Cerebellar cortex (tissue), 1 donor: ENCODE results near the gene FASTKD2.
"Not testable (repeated sequence)": the region's sequence is repeated elsewhere in the genome, so short reads cannot be mapped to it uniquely, and the experiment has no call there.

ENCODE experiments used
- DNase-seq: peaks from one replicate; pipeline ENCODE4 v3.0.0-alpha.2; 2015; ENCODE audit warnings: low spot score

FASTKD2 gene

GRCh38 chr2:206790311-206790935, 25.0 kb downstream of the FASTKD2 start:
- no peak for DNase-seq

GRCh38 chr2:206792645-206793044, 27.2 kb downstream of the FASTKD2 start:
- no peak for DNase-seq

GRCh38 chr2:206797376-206797775, 32.0 kb downstream of the FASTKD2 start:
- DNase-seq = no peak

- no peak for DNase-seq
Measured at GRCh38 chr2:206798000-206798399, 32.6 kb downstream of the FASTKD2 start.

GRCh38 chr2:206799083-206799482, 33.7 kb downstream of the FASTKD2 start:
- DNase-seq = no peak

GRCh38 chr2:206800506-206801417, 35.4 kb downstream of the FASTKD2 start:
- peak; percentile 91 for DNase-seq

GRCh38 chr2:206801418-206802189, 36.2 kb downstream of the FASTKD2 start:
- no peak for DNase-seq

- peak; percentile 50 for DNase-seq
Measured at GRCh38 chr2:206802654-206803514, 37.5 kb downstream of the FASTKD2 start.

- no peak for DNase-seq
Measured at GRCh38 chr2:206804326-206804725, 38.9 kb downstream of the FASTKD2 start.

GRCh38 chr2:206805887-206806607, 40.6 kb downstream of the FASTKD2 start:
- DNase-seq = no peak

- DNase-seq = not testable (repeated sequence)
Measured at GRCh38 chr2:206807624-206808023, 42.2 kb downstream of the FASTKD2 start.

- not testable (repeated sequence) for DNase-seq
Measured at GRCh38 chr2:206812471-206812870, 47.1 kb downstream of the FASTKD2 start.

- DNase-seq = no peak
Measured at GRCh38 chr2:206814498-206814897, 49.1 kb downstream of the FASTKD2 start.

GRCh38 chr2:206820807-206821206, 55.4 kb downstream of the FASTKD2 start:
- DNase-seq = no peak

- no peak for DNase-seq
Measured at GRCh38 chr2:206823178-206823577, 57.8 kb downstream of the FASTKD2 start.

GRCh38 chr2:206824087-206824618, 58.7 kb downstream of the FASTKD2 start:
- no peak for DNase-seq

- DNase-seq = no peak
Measured at GRCh38 chr2:206824993-206825392, 59.6 kb downstream of the FASTKD2 start.

GRCh38 chr2:206831442-206831995, 66.1 kb downstream of the FASTKD2 start:
- DNase-seq = no peak

- DNase-seq = no peak
Measured at GRCh38 chr2:206832873-206833272, 67.5 kb downstream of the FASTKD2 start.

- DNase-seq = no peak
Measured at GRCh38 chr2:206833291-206833690, 67.9 kb downstream of the FASTKD2 start.
